ENCODE data around the gene PHLPP1. TPM values are rescaled to one million over a fixed set of nuclear protein-coding genes. Genes with fewer than 3 reads are reported as not detected.

Gene PHLPP1
- total and polyA plus RNA-seq, 2 donors = 3.2 to 4.5 TPM

- no peaks in the 10 kb centered on the region for H3K9me3 ChIP-seq (ENCODE audit: control insufficient read depth in 2 of 2, insufficient read depth in 1 of 2, low read length in 1 of 2)
- H3K4me1 ChIP-seq (ENCODE audit: control insufficient read depth in 2 of 2, insufficient read depth in 2 of 2, low read length in 2 of 2) = peaks cover 4 to 5% of the 10 kb centered on the region in 2 donors
- no peaks in the 10 kb centered on the region for H3K36me3 ChIP-seq (ENCODE audit: control insufficient read depth in 2 of 2, insufficient read depth in 2 of 2, low read length in 1 of 2)
- H3K27me3 ChIP-seq (ENCODE audit: control insufficient read depth in 2 of 2, insufficient read depth in 1 of 2, low read length in 1 of 2) = no peaks in the 10 kb centered on the region
- no peak overlapping the region for H3K27ac ChIP-seq (ENCODE audit: low read depth in 1 of 2, low read length in 1 of 2)
- H3K4me3 ChIP-seq (ENCODE audit: low read length in 2 of 2) = no peak overlapping the region
- WGBS = 99% methylated on average over 1 of the region's 1 CpG
- peak in 1 of 9 donors; percentile 19 for DNase-seq (ENCODE audit: low read depth in 6 of 9, low spot score in 9 of 9)
Measured at GRCh38 chr18:62880034-62880433, 164.7 kb downstream of the PHLPP1 start.

- Histone ChIP-seq H3K9me3 (ENCODE audit: control insufficient read depth in 2 of 2, insufficient read depth in 1 of 2, low read length in 1 of 2) (no peaks in the 10 kb centered on the region), H3K4me3 (ENCODE audit: low read length in 2 of 2) (no peak overlapping the region), H3K4me1 (ENCODE audit: control insufficient read depth in 2 of 2, insufficient read depth in 2 of 2, low read length in 2 of 2) (peaks cover 4 to 5% of the 10 kb centered on the region in 2 donors), H3K27me3 (ENCODE audit: control insufficient read depth in 2 of 2, insufficient read depth in 1 of 2, low read length in 1 of 2) (no peaks in the 10 kb centered on the region), H3K36me3 (ENCODE audit: control insufficient read depth in 2 of 2, insufficient read depth in 2 of 2, low read length in 1 of 2) (no peaks in the 10 kb centered on the region), H3K27ac (ENCODE audit: low read depth in 1 of 2, low read length in 1 of 2) (no peak overlapping the region)
- 97% methylated on average over 4 of the region's 4 CpGs for WGBS
- DNase-seq (ENCODE audit: low read depth in 6 of 9, low spot score in 9 of 9) = no peak
Measured at GRCh38 chr18:62880673-62881364, 165.5 kb downstream of the PHLPP1 start.

- no peak for DNase-seq (ENCODE audit: low read depth in 6 of 9, low spot score in 9 of 9)
Measured at GRCh38 chr18:62881509-62882016, 166.2 kb downstream of the PHLPP1 start.

GRCh38 chr18:62883937-62884735 is 168.8 kb downstream of the PHLPP1 start:
- Histone ChIP-seq H3K4me3 (ENCODE audit: low read length in 2 of 2) (no peak overlapping the region), H3K36me3 (ENCODE audit: control insufficient read depth in 2 of 2, insufficient read depth in 2 of 2, low read length in 1 of 2) (no peaks in the 10 kb centered on the region), H3K27ac (ENCODE audit: low read depth in 1 of 2, low read length in 1 of 2) (no peak overlapping the region), H3K27me3 (ENCODE audit: control insufficient read depth in 2 of 2, insufficient read depth in 1 of 2, low read length in 1 of 2) (no peaks in the 10 kb centered on the region), H3K9me3 (ENCODE audit: control insufficient read depth in 2 of 2, insufficient read depth in 1 of 2, low read length in 1 of 2) (no peaks in the 10 kb centered on the region), H3K4me1 (ENCODE audit: control insufficient read depth in 2 of 2, insufficient read depth in 2 of 2, low read length in 2 of 2) (peaks cover 0 to 5% of the 10 kb centered on the region in 2 donors)
- DNase-seq (ENCODE audit: low read depth in 6 of 9, low spot score in 9 of 9) = no peak
- WGBS = 96% methylated on average over 6 of the region's 6 CpGs

More at GRCh38 chr18:62881509-62882016, 166.2 kb downstream of the PHLPP1 start:
- Histone ChIP-seq H3K9me3 (ENCODE audit: control insufficient read depth in 2 of 2, insufficient read depth in 1 of 2, low read length in 1 of 2) (no peaks in the 10 kb centered on the region), H3K4me1 (ENCODE audit: control insufficient read depth in 2 of 2, insufficient read depth in 2 of 2, low read length in 2 of 2) (peaks cover 4 to 5% of the 10 kb centered on the region in 2 donors), H3K27ac (ENCODE audit: low read depth in 1 of 2, low read length in 1 of 2) (no peak overlapping the region), H3K4me3 (ENCODE audit: low read length in 2 of 2) (no peak overlapping the region), H3K27me3 (ENCODE audit: control insufficient read depth in 2 of 2, insufficient read depth in 1 of 2, low read length in 1 of 2) (no peaks in the 10 kb centered on the region), H3K36me3 (ENCODE audit: control insufficient read depth in 2 of 2, insufficient read depth in 2 of 2, low read length in 1 of 2) (no peaks in the 10 kb centered on the region)
- WGBS = 90% methylated on average over 4 of the region's 4 CpGs

GRCh38 chr18:62885804-62886203 is 170.5 kb downstream of the PHLPP1 start:
- WGBS = 97% methylated on average over 3 of the region's 3 CpGs
- H3K4me3 ChIP-seq (ENCODE audit: low read length in 2 of 2) = no peak overlapping the region
- no peaks in the 10 kb centered on the region for H3K9me3 ChIP-seq (ENCODE audit: control insufficient read depth in 2 of 2, insufficient read depth in 1 of 2, low read length in 1 of 2)
- H3K27ac ChIP-seq (ENCODE audit: low read depth in 1 of 2, low read length in 1 of 2) = no peak overlapping the region
- DNase-seq (ENCODE audit: low read depth in 6 of 9, low spot score in 9 of 9) = no peak
- no peaks in the 10 kb centered on the region for H3K36me3 ChIP-seq (ENCODE audit: control insufficient read depth in 2 of 2, insufficient read depth in 2 of 2, low read length in 1 of 2)
- no peaks in the 10 kb centered on the region for H3K27me3 ChIP-seq (ENCODE audit: control insufficient read depth in 2 of 2, insufficient read depth in 1 of 2, low read length in 1 of 2)
- no peaks in the 10 kb centered on the region for H3K4me1 ChIP-seq (ENCODE audit: control insufficient read depth in 2 of 2, insufficient read depth in 2 of 2, low read length in 2 of 2)

GRCh38 chr18:62894681-62895390 is 179.5 kb downstream of the PHLPP1 start:
- Histone ChIP-seq H3K27me3 (ENCODE audit: control insufficient read depth in 2 of 2, insufficient read depth in 1 of 2, low read length in 1 of 2) (no peaks in the 10 kb centered on the region), H3K9me3 (ENCODE audit: control insufficient read depth in 2 of 2, insufficient read depth in 1 of 2, low read length in 1 of 2) (no peaks in the 10 kb centered on the region), H3K27ac (ENCODE audit: low read depth in 1 of 2, low read length in 1 of 2) (no peak overlapping the region), H3K36me3 (ENCODE audit: control insufficient read depth in 2 of 2, insufficient read depth in 2 of 2, low read length in 1 of 2) (peaks cover 0 to 3% of the 10 kb centered on the region in 2 donors), H3K4me3 (ENCODE audit: low read length in 2 of 2) (no peak overlapping the region), H3K4me1 (ENCODE audit: control insufficient read depth in 2 of 2, insufficient read depth in 2 of 2, low read length in 2 of 2) (no peaks in the 10 kb centered on the region)
- 99% methylated on average over 6 of the region's 6 CpGs for WGBS
- DNase-seq (ENCODE audit: low read depth in 6 of 9, low spot score in 9 of 9) = no peak

- no peaks in the 10 kb centered on the region for H3K27me3 ChIP-seq (ENCODE audit: control insufficient read depth in 2 of 2, insufficient read depth in 1 of 2, low read length in 1 of 2)
- peaks cover 0 to 3% of the 10 kb centered on the region in 2 donors for H3K36me3 ChIP-seq (ENCODE audit: control insufficient read depth in 2 of 2, insufficient read depth in 2 of 2, low read length in 1 of 2)
- DNase-seq (ENCODE audit: low read depth in 6 of 9, low spot score in 9 of 9) = no peak
- no peak overlapping the region for H3K4me3 ChIP-seq (ENCODE audit: low read length in 2 of 2)
- 94% methylated on average over 1 of the region's 1 CpG for WGBS
- no peaks in the 10 kb centered on the region for H3K4me1 ChIP-seq (ENCODE audit: control insufficient read depth in 2 of 2, insufficient read depth in 2 of 2, low read length in 2 of 2)
- no peak overlapping the region for H3K27ac ChIP-seq (ENCODE audit: low read depth in 1 of 2, low read length in 1 of 2)
- no peaks in the 10 kb centered on the region for H3K9me3 ChIP-seq (ENCODE audit: control insufficient read depth in 2 of 2, insufficient read depth in 1 of 2, low read length in 1 of 2)
Measured at GRCh38 chr18:62897153-62897552, 181.8 kb downstream of the PHLPP1 start.

- H3K36me3 ChIP-seq (ENCODE audit: control insufficient read depth in 2 of 2, insufficient read depth in 2 of 2, low read length in 1 of 2) = peaks cover 0 to 3% of the 10 kb centered on the region in 2 donors
Measured at GRCh38 chr18:62898359-62898758, 183.0 kb downstream of the PHLPP1 start.

More at GRCh38 chr18:62898359-62898758, 183.0 kb downstream of the PHLPP1 start:
- H3K4me1 ChIP-seq (ENCODE audit: control insufficient read depth in 2 of 2, insufficient read depth in 2 of 2, low read length in 2 of 2) = no peaks in the 10 kb centered on the region
- H3K27me3 ChIP-seq (ENCODE audit: control insufficient read depth in 2 of 2, insufficient read depth in 1 of 2, low read length in 1 of 2) = no peaks in the 10 kb centered on the region
- H3K4me3 ChIP-seq (ENCODE audit: low read length in 2 of 2) = no peak overlapping the region
- no peak for DNase-seq (ENCODE audit: low read depth in 6 of 9, low spot score in 9 of 9)
- H3K9me3 ChIP-seq (ENCODE audit: control insufficient read depth in 2 of 2, insufficient read depth in 1 of 2, low read length in 1 of 2) = no peaks in the 10 kb centered on the region
- H3K27ac ChIP-seq (ENCODE audit: low read depth in 1 of 2, low read length in 1 of 2) = no peak overlapping the region
- WGBS = 96% methylated on average over 2 of the region's 2 CpGs
